Measurements from ENCODE around the gene SKAP2.

SKAP2 gene

DNA sequence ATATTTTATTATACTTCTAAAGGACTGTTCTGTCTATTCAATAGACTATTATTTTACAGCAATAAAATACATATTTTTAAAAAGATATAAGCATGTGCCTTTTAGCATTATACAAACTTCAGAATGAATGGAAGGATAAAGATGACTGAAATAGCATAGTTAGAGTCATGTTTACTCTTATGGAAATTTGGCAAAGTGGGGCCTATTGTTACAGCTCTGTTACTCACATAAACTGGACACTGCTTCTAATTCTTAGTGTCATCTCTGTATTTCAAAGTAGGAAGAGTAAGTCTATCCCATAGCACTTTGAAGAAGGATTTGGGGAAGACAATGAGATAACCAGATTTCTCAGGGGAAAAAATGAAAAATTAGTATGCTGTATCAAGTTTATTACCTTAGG lies 168.2 kb downstream of the SKAP2 start:
- DNase-seq (ENCODE audit: low read depth, low spot score) = no peak

DNA sequence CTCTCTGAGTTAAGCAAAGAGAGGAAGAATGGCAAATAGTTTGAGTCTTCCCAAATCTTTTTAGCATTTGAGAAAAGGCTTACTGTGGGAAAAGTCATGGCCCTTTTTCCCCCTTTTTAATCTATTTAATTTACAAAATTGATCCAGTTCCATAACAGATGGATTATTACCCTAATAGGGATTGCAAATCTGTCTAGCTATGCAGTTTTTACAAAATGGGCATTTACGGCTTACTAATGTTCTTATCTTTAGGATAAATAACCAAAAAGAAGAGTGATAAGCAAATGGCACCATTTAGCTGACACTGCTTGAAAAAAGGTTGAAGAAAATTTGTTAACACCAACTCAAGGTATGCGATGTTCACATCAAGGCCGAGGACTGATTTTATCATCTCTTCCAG lies 169.7 kb downstream of the SKAP2 start:
- DNase-seq (ENCODE audit: low read depth, low spot score) = no peak

DNA sequence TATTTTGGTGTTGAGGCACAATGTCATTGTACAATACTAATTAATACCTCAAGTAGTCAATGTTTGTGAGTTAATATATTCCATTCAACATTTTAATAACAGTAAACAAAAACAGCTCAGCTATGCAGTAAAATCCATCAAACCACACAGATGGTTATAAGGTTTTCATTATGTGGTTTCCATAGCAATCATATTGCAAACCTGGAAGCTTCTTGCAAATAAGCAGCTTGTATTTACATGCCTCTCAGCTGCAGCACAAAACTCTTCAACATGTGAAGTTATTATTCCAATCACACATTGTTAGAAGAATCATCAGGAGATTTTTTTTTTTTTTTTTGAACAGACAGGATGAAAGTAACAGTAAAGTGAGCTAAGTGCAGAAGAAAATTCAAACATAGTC lies 170.2 kb downstream of the SKAP2 start:
- no peak for DNase-seq (ENCODE audit: low read depth, low spot score)

DNA sequence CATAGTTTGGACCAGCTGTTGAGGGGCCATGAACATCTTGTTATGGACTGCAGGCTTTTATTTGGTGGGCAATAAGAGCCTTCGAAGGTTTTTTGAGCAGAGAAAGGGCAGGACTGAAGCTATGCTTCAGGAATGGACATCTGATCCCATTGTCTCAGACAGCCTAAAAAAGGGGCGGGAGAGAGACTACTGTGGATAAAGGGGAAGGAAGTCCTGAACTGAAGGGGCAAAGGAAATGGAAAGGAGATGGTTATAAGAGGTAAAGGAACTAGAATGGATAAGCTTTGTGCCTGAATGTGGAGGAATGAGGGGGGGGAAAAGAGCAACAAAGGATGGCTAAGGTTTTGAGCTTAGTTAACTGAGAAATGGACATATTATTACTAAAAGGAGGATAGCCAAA lies 172.5 kb downstream of the SKAP2 start:
- DNase-seq (ENCODE audit: low read depth, low spot score) = no peak

DNA sequence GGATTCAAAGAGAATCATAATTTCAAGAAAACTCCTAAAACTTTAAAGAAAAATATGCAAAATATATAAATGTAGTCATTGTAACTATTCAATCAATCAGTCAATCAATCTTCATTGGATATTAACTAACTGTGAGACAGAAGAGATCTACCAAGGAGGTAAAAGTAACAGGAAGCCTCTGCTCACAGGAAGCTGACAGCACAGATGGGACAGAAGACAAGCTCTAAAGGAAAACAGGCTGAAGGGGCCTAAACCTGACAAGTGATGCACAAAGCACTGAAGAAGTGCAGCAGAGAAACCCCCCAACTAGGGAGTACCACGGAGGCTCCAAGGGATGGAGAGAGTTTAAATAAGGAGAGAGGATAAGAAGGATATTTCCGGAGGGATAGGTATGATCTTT lies 173.0 kb downstream of the SKAP2 start:
- DNase-seq (ENCODE audit: low read depth, low spot score) = no peak

DNA sequence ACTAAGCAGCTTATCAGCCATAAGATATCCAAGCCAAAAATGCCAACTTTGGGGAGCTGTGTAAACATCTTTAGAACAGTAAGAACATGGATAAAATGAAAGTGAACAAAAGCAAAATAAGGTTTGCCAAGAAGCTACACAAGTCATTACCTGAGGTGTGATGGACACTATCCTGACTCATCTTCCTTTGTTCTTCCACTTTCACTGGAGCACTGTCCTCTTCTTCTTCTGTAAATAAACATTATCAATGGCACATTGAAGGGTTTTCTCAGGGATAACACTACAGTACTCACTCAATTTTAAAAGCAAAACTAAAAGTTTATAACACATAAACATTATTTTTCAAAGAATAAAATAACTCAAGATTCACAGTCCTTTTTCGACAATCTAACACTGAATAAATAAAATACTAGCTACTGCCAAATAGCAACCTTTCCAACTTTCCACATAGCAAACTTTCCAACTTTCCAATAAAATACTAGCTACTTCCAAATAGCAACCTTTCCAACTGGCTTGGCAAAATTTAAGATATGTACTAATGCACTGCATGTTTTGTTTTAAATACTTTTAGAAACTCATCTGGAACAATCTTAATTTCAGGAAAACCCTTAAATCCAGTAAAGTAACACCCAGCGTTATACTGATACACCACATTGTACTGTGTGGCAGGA lies 174.1 kb downstream of the SKAP2 start:
- DNase-seq (ENCODE audit: low read depth, low spot score) = no peak

DNA sequence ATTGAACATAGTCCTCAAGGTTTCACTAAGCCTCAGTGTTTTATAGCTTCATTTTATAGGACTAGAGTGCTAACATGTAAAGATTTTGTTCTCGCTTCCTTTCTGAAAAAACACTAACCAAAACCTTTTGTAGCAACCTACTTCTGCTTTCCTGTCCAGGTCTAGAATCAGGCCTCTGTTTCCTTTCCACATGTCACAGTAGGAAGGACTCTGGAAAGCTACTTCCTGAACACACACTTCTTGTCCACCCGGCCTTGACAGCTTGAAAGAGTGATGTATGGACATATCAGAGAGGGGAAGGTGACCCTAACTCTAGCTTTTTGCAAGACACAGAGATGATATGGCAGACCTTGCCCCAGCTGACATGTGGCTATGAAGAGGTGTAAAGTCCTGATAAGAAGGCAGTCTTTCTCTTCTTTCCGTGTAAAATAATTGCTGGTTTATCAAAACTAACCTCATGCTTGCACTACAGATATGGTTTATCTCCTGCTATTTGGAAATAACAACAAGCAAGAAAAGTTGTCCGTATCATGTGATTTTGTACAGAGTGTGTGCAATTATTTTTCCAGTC lies 175.4 kb downstream of the SKAP2 start:
- DNase-seq (ENCODE audit: low read depth, low spot score) = no peak

DNA sequence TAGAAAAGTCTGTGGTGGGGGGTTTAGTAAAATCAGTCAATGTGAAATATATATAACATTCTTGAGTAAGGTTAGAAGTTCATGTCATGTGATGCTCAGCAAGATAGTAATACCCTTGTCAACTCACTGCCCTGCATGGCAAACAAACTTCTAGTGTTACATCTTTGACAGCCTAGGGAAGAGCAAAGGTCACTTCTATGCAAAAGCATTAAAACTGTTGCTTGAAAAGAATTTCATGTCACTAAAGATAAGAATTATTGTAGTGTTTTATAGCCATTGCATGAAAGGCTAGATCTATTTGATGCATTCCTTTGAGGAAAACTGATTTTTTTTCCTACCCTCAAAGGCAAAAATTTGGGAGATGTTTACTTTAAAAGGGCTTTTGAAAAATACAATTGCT lies 176.0 kb downstream of the SKAP2 start:
- DNase-seq (ENCODE audit: low read depth, low spot score) = no peak

DNA sequence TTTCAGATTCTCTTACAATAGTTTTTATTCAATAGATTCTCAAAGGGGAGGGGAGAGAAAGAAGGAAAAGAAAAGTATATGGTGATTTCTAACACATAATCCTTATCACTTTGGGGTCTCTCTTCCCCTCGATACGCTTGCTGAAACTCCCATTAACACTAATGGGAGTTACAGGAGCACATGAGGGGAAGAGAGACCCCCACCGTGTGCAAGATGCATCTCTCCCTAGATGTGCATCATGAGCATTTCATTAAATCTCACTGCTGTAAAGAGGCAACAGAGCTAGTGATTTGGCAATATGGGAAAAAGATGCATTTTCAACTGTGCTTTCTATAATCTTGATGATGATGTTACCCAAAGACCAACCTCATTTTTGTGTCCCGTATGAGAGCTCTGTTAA lies 177.4 kb downstream of the SKAP2 start:
- DNase-seq (ENCODE audit: low read depth, low spot score) = no peak

DNA sequence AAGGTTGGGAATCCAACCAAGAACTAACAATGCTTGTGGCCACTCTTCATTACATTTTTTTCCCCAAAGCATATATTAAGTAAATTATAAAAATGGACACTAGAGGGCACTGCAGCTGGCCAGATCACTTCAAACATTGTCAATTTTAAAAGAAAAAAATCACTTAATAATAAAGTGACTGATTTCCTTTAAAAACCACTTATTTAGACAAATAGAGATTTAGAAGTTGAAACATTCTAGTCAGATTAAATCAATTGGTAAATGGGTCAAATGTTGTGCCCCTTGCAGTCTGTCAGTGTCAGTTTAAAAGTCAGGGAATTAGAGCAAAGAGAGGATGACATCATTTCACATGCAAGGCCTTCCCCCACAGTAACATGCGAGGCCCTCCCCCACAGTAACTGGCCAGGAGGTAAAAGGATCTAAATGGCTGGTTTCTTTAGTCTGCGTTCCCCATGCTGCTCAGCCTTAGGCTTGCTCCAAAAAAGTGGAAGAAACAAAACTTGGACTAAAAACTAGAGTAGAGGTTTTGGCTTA lies 177.9 kb downstream of the SKAP2 start:
- DNase-seq (ENCODE audit: low read depth, low spot score) = peak; percentile 49

DNA sequence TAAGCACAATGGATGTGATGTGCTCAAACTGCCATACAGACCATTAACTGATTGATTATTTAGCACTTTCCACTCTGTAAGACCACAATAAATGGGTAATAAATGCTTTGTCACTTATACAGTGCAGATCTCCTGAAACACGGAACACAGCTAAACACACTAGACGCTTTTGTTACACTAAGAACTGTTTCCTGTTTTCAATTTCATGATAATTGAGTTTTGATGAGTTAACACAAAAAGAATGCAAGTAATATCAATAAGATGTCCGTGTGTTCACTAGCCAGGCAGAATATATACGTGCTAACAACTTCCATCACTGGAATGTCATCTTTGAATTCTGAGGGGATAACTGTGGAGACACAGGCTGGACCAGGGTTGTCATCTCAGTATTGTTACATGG lies 178.8 kb downstream of the SKAP2 start:
- DNase-seq (ENCODE audit: low read depth, low spot score) = no peak

DNA sequence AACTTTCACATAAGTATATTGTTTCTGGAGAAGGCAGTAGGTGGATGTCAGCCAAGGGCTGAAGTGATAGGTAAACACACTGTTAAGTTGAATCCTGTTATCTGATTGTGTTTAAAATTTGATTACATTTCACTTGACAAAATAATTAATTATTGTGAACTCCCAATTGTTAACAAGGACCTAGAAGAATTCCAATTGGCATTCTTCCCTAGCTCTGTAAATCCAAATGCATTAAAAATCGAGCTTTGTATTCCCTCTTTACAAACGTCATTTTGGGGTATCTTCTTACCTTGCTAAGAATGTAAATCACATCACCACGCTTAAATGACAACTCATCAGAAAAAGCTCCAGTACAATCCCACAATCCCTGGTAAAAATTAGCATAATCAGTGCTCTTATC lies 179.9 kb downstream of the SKAP2 start:
- DNase-seq (ENCODE audit: low read depth, low spot score) = no peak

DNA sequence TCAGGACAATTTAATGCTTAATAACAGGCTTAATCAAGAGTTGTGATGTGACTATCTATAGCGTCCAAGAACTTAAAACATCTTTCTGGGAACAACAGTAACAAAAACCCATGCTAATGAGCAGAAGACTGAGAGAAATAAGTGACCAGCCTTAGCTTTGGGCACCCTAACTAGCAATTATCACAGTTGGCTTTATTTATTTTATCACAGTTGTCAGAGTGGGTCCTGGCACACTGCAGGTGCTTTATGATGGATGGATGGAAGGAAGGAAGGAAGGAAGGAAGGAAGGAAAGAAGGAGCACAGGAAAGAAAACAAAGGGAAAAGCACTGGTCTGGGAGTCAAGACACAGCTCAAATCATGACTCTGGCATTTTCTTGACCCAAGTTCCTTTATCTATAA lies 181.1 kb downstream of the SKAP2 start:
- no peak for DNase-seq (ENCODE audit: low read depth, low spot score)

DNA sequence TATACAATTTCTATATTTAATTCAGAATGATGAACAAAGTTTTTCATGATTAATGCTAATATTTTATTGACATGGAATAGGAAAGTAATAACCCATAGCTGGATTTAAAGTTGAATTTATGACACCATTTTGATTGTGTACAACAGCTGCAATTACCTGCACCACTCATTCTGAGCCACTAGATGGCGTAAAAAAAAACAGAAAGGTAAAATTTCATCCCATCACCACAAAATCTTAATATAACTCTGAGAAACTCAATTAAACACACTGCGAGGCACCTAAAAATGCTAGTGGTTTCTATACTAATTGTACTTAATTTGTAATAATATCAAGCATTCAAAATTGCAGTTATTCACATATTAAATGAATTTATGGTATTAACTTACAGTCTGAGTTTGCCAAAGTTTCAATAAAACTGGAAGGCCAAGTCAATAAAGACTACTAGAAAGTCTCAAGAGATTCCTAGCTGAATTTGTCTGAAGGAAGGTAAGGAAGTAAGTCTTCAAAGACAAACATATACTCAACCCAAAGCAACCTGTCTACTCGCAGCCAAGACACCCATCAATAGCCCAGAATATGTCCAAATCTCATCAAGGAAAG lies 182.5 kb downstream of the SKAP2 start:
- DNase-seq (ENCODE audit: low read depth, low spot score) = no peak

DNA sequence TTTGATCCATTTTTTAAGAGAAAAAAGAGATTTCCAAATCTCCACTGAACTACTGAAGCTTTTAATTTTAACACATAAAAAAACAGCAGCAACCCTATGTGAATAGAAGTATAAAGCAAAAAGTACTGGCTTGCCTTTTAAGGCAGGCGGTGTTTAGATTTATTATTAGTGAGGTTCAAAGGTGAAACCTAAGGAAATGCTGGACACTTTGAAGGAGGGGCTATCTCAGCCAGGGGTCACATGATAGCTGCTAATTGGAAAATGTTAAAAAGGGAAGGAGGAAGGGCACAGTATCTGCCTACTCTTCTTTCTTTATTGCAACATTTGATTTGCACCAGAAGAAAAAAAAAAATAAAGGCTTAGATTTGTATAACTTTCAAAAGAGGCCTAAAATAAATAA lies 183.8 kb downstream of the SKAP2 start:
- DNase-seq (ENCODE audit: low read depth, low spot score) = no peak

DNA sequence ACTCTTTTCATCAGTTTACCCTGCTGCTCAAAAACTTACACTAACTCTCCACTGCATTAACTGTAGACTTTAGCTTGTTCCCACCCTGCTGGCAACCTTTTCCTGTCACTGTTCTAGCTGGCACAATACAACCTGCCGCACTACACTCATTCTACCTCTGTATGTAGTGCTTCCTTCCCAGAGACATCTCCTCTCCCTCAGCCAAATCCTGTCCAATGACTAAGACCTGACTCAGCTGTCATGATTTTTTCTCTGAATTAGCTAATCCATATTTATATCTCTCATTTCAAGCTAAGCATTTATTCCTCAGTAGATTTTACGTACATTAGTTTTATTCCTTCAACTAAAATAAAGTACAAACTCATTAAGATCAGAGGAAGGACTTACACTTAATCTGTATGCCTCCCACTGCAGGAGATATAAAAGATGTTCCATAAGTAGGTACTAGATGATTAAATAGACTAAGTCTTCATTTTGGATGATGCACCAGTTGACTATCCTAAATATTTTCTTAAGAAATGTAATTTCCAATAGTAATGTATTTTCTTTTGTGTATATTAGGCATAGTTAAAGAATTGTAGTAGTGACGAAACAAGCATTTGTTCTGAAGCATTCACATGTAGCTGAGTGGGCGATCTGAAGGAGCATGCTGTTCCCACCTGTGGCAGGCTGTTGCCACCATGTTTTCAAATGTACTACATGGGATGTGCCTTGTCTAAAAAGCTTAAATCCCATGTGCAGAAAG lies 189.1 kb downstream of the SKAP2 start:
- no peak for DNase-seq (ENCODE audit: low read depth, low spot score)

DNA sequence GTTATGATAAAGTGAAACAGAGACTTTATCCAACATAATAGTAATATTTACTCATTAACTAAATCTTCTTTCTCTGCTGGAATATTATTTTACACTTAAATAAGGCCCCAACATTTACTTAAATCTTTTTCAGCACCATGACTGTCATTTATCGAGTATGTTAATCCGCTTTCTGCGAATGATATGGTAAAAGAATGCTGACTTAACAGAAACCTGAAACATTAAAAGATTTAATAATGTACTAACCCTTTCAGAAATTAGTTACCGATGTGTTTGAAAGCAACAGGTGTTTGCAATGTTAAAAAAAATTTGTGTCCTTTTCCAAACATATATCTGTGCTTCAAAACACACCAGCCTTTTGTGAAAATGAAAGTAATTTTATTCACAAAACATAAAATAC lies 190.5 kb downstream of the SKAP2 start:
- no peak for DNase-seq (ENCODE audit: low read depth, low spot score)

DNA sequence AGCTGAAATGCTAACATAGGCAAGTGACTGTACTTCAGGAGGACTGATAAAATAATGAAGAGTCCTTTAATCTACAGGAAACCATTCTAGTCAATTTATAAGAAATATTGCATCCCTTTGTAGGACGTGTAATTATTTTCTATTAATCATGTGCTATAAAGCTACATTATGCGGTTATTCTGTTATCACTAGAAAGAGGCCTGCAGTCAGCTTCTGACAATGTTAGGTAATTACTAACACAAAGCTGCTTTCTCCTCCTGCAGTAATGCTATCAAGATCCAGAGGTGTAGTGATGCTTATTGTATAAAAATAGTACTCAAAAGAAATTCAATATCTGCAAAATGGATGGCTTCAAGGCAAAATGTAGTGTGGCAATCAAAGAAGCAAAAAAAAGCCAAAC lies 191.1 kb downstream of the SKAP2 start:
- no peak for DNase-seq (ENCODE audit: low read depth, low spot score)

DNA sequence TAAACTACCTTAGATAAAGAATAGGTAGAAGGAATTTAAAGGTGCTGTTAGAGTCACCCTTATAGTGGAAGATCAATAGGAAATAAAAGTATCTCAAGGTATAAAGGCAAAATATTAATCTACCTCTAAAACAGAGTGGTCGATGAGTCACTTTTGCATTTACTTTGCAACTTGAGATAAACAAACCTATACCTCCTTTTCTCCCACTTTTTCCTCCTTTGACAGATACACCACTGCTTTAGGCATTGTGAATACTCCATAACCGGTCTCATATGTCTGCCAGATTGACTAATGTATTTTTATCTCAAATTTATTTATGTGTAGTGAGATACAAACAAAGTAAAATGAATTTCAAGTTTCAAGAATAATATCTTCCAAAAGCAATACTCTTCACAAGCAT lies 193.5 kb downstream of the SKAP2 start:
- no peak for DNase-seq (ENCODE audit: low read depth, low spot score)

DNA sequence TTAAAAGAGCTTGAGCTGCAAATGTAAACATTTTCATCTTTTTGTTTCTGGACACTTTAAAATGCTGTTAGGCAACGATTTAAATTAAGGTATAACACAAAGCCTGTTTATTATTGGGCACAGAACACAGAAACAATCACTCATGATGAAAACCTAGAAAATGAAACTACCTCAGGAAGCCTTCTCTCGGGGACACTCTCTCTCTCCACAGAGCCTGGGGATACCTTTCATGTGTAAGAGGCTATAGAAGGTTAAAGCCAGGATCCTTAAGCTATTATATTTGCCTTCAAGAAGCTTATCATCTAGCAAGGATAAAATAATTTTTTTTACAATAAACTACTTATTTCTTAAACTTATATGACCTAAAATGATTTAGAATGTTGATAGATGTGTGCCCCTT lies 194.1 kb downstream of the SKAP2 start:
- DNase-seq (ENCODE audit: low read depth, low spot score) = no peak

DNA sequence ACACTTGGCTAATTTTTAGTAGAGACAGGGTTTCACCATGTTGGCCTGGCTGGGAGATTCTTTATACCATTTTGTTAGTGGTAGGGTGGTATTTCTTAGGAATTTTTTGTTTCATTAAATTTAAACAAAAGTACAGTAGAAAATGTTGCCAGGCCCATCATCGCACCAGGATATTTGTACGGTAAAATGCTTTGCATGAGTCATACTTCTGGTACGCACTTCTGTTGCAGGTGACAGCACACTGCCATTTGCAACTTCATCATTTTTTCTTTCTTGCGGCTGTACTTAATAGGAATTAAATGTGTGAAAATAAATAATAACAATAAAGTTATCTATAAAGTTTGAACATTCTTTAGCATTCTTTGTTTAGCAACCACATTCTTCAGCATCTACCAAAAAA lies 195.6 kb downstream of the SKAP2 start:
- no peak for DNase-seq (ENCODE audit: low read depth, low spot score)

DNA sequence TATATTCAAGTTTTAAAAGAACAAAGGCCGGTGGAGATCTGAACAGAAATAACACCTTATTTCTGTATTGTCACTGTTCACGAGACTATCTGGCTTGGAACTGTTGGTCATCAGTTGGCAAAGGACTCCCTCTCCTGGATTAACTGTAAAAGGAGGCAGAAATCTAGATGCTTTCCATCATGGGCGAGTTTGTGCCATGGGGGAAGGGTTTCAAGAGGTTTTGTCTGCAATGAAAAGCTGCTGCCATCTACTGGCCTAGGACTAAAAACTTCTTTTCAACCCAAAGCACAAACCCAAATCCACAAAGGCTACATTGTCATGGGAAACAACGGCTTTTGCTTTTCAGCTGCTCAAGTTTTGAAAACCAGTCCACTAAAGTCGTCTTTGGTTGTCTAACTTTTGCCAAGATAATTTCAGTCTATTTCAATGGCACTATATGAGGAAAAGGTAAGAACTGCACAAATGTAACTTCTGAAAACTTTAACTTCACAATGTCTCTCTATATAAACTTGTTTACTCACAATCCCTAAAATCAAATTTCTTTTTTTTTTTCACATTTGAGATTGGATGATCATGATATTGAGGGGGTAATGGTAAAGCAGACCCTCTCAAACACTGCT lies 196.8 kb downstream of the SKAP2 start:
- DNase-seq (ENCODE audit: low read depth, low spot score) = peak; percentile 90

All from ELF-1 (cell line).